Measurements from ENCODE around the gene PHLDB1.

DNA sequence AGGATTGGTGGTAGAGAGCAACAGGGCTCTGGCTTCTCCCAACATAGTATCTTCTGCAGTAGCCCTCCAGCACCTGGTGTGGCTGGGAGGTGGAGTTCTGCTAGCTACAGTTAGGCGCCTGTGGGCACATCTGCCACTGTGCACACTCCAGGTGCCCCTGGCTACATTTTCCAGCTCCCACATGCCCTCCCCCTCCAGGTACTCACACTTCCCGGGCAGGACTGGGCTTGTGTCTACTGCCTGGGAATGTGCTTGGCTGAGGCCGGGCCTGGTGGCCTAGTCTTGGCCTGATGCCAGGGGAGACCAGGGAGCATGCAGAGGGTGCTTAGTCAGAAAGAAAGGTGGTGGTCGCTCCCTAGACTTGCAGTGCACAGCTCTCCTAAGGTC, 15.8 kb downstream of the PHLDB1 start:
- TF ChIP-seq, protein P1, sequence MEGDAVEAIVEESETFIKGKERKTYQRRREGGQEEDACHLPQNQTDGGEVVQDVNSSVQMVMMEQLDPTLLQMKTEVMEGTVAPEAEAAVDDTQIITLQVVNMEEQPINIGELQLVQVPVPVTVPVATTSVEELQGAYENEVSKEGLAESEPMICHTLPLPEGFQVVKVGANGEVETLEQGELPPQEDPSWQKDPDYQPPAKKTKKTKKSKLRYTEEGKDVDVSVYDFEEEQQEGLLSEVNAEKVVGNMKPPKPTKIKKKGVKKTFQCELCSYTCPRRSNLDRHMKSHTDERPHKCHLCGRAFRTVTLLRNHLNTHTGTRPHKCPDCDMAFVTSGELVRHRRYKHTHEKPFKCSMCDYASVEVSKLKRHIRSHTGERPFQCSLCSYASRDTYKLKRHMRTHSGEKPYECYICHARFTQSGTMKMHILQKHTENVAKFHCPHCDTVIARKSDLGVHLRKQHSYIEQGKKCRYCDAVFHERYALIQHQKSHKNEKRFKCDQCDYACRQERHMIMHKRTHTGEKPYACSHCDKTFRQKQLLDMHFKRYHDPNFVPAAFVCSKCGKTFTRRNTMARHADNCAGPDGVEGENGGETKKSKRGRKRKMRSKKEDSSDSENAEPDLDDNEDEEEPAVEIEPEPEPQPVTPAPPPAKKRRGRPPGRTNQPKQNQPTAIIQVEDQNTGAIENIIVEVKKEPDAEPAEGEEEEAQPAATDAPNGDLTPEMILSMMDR (IDR thresholded peaks at IDR 0.05; ENCODE audit: borderline replicate concordance, extremely low read depth, low read length, poor library complexity, severe bottlenecking): no peak
- TF ChIP-seq EZH2 (IDR thresholded peaks at IDR 0.05; ENCODE audit: borderline replicate concordance, low read depth, low read length, severe bottlenecking): no peak

Measured in DND-41 (cell line).